Peyer's patch (tissue), 4 donors: Measurements from ENCODE around the gene ARAP3. TPM values are rescaled to one million over a fixed set of nuclear protein-coding genes. Genes with fewer than 3 reads are reported as not detected.
A peak's percentile ranks its signal among the peaks of the same experiment; 100 is the strongest.

Experiments used
- DNase-seq, 3 donors: peaks; one replicate each; pipeline ENCODE4 v3.0.0-alpha.2; 2017 to 2019
- H3K27ac ChIP-seq, 4 donors: fragments of 200-600 bp; sonication (generic); one replicate each; pipeline ENCODE4 v1.5.1; 2016 to 2019
- H3K27me3 ChIP-seq, 2 donors: fragments of 200-600 bp; sonication (generic); one replicate each; pipeline ENCODE4 v1.5.1; 2019
- H3K36me3 ChIP-seq, 3 donors: fragments of 200-600 bp; sonication (generic); one replicate each; pipeline ENCODE4 v1.5.1; 2016 to 2019
- H3K4me1 ChIP-seq, 4 donors: fragments of 200-600 bp; sonication (generic); one replicate each; pipeline ENCODE4 v1.5.1; 2016 to 2019
- H3K4me3 ChIP-seq, 4 donors: fragments of 200-600 bp; sonication (generic); 1 replicate in 3 of 4; 2 replicates in 1 of 4; pipeline ENCODE4 v1.5.1; 2016 to 2019; ENCODE audit warnings: mild to moderate bottlenecking in 1 of 4
- H3K9me3 ChIP-seq, 4 donors: fragments of 200-600 bp; sonication (generic); one replicate each; pipeline ENCODE4 v1.5.1; 2016 to 2019; ENCODE audit warnings: mild to moderate bottlenecking in 1 of 4
- CTCF ChIP-seq, 6 experiments: fragments of 450-650 bp in 4 of 6; fragments of 200-600 bp in 2 of 6; sonication (generic) in 1 of 6; IDR thresholded peaks; one replicate each; pipeline ENCODE4 v1.5.1; 2017 to 2019; ENCODE audit warnings: antibody characterized with exemption in 6 of 6, mild to moderate bottlenecking in 3 of 6, moderate library complexity in 1 of 6
- POLR2A ChIP-seq, 2 donors: fragments of 450-650 bp; IDR thresholded peaks; one replicate each; pipeline ENCODE4 v1.5.1; 2017; ENCODE audit warnings: antibody characterized with exemption in 2 of 2, mild to moderate bottlenecking in 2 of 2, moderate library complexity in 2 of 2
- total RNA-seq, 4 donors: library from RNA; depleted of rRNA; stranded (reverse); fragments of >200 nt; gene quantifications; one replicate each; pipeline ENCODE4 v1.1.0, GENCODE V29; 2016

The ARAP3 gene
- total RNA-seq, 4 donors from 2014 or later: 1.1 to 13.2 (median 9.7) TPM

- H3K4me3 ChIP-seq: no peak overlapping the region
- no peaks in the 10 kb centered on the region for H3K27me3 ChIP-seq
- DNase-seq: peak in 1 of 3 donors; percentile 28
- no peaks in the 10 kb centered on the region for H3K36me3 ChIP-seq
- no peaks in the 10 kb centered on the region for H3K4me1 ChIP-seq
- H3K9me3 ChIP-seq: no peaks in the 10 kb centered on the region
- no peak overlapping the region for H3K27ac ChIP-seq
- TF ChIP-seq CTCF (IDR thresholded peaks at IDR 0.05) (no peak), POLR2A (IDR thresholded peaks at IDR 0.05) (no peak)
These were observed 29.7 kb upstream of the ARAP3 start for GRCh38 chr5:141711687-141712086.

GRCh38 chr5:141709699-141710267 is 27.8 kb upstream of the ARAP3 start:
- Histone ChIP-seq H3K36me3 (no peaks in the 10 kb centered on the region), H3K9me3 (no peaks in the 10 kb centered on the region), H3K4me3 (no peak overlapping the region), H3K4me1 (no peaks in the 10 kb centered on the region), H3K27me3 (no peaks in the 10 kb centered on the region), H3K27ac (no peak overlapping the region)
- no peak for TF ChIP-seq CTCF (IDR thresholded peaks at IDR 0.05)
- TF ChIP-seq POLR2A (IDR thresholded peaks at IDR 0.05): no peak
- no peak for DNase-seq

GRCh38 chr5:141708016-141708415 is 26.0 kb upstream of the ARAP3 start:
- no peak for TF ChIP-seq POLR2A (IDR thresholded peaks at IDR 0.05)
- no peak for TF ChIP-seq CTCF (IDR thresholded peaks at IDR 0.05)
- Histone ChIP-seq H3K4me3 (no peak overlapping the region), H3K36me3 (no peaks in the 10 kb centered on the region), H3K27me3 (no peaks in the 10 kb centered on the region), H3K4me1 (no peaks in the 10 kb centered on the region), H3K9me3 (no peaks in the 10 kb centered on the region), H3K27ac (no peak overlapping the region)
- DNase-seq: peak in 1 of 3 donors; percentile 26

GRCh38 chr5:141707510-141707909 is 25.5 kb upstream of the ARAP3 start:
- Histone ChIP-seq H3K9me3 (no peaks in the 10 kb centered on the region), H3K4me3 (no peak overlapping the region), H3K4me1 (peaks cover 0 to 2% (median 0%) of the 10 kb centered on the region in 4 donors), H3K36me3 (no peaks in the 10 kb centered on the region), H3K27ac (no peak overlapping the region), H3K27me3 (no peaks in the 10 kb centered on the region)
- TF ChIP-seq POLR2A (IDR thresholded peaks at IDR 0.05) (no peak), CTCF (IDR thresholded peaks at IDR 0.05) (no peak)
- no peak for DNase-seq

GRCh38 chr5:141706121-141706520 is 24.1 kb upstream of the ARAP3 start:
- TF ChIP-seq POLR2A (IDR thresholded peaks at IDR 0.05) (no peak), CTCF (IDR thresholded peaks at IDR 0.05) (no peak)
- H3K4me1 ChIP-seq: peaks cover 0 to 13% (median 7%) of the 10 kb centered on the region in 4 donors
- no peaks in the 10 kb centered on the region for H3K36me3 ChIP-seq
- no peak overlapping the region for H3K4me3 ChIP-seq
- no peak overlapping the region for H3K27ac ChIP-seq
- no peak for DNase-seq
- no peaks in the 10 kb centered on the region for H3K27me3 ChIP-seq
- H3K9me3 ChIP-seq: no peaks in the 10 kb centered on the region

GRCh38 chr5:141705469-141705868 is 23.4 kb upstream of the ARAP3 start:
- TF ChIP-seq CTCF (IDR thresholded peaks at IDR 0.05): no peak
- TF ChIP-seq POLR2A (IDR thresholded peaks at IDR 0.05): no peak
- H3K36me3 ChIP-seq: no peaks in the 10 kb centered on the region
- DNase-seq: no peak
- H3K9me3 ChIP-seq: no peaks in the 10 kb centered on the region
- H3K27ac ChIP-seq: no peak overlapping the region
- H3K4me3 ChIP-seq: no peak overlapping the region
- H3K27me3 ChIP-seq: no peaks in the 10 kb centered on the region
- peaks cover 0 to 13% (median 7%) of the 10 kb centered on the region in 4 donors for H3K4me1 ChIP-seq
